Esophagus (tissue), 2 donors: ENCODE measurements around the gene MRAS. TPM values are rescaled to one million over a fixed set of nuclear protein-coding genes. Genes with fewer than 3 reads are reported as not detected.

ENCODE experiments used
- H3K27ac ChIP-seq, 2 donors: one replicate each; pipeline ENCODE4 v1.5.1; 2013; ENCODE audit warnings: low read depth in 2 of 2, mild to moderate bottlenecking in 2 of 2, inconsistent platforms in 1 of 2, low read length in 1 of 2, moderate library complexity in 1 of 2
- H3K27me3 ChIP-seq, 2 donors: one replicate each; pipeline ENCODE4 v1.6.1; 2013; ENCODE audit warnings: low read length in 2 of 2, control low read depth in 1 of 2, mild to moderate bottlenecking in 1 of 2; ENCODE audit not compliant: insufficient read depth in 2 of 2, control insufficient read depth in 1 of 2
- H3K36me3 ChIP-seq, 2 donors: one replicate each; pipeline ENCODE4 v1.6.1; 2013; ENCODE audit warnings: low read length in 1 of 2; ENCODE audit not compliant: control insufficient read depth in 2 of 2, insufficient read depth in 2 of 2
- H3K4me1 ChIP-seq, 2 donors: one replicate each; pipeline ENCODE4 v1.6.1; 2013; ENCODE audit warnings: low read length in 1 of 2; ENCODE audit not compliant: control insufficient read depth in 2 of 2, insufficient read depth in 2 of 2
- H3K4me3 ChIP-seq, 2 donors: one replicate each; pipeline ENCODE4 v1.5.1; 2013; ENCODE audit warnings: low read length in 2 of 2, mild to moderate bottlenecking in 2 of 2, low read depth in 1 of 2, moderate library complexity in 1 of 2
- H3K9me3 ChIP-seq, 2 donors: one replicate each; pipeline ENCODE4 v1.6.1; 2013; ENCODE audit warnings: mild to moderate bottlenecking in 2 of 2, low read depth in 1 of 2, low read length in 1 of 2, moderate library complexity in 1 of 2; ENCODE audit not compliant: control insufficient read depth in 2 of 2, insufficient read depth in 1 of 2
- WGBS, 2 donors: extraction: QIAGEN DNeasy Blood & Tissue Kit; methylation state at CpG; one replicate each; pipeline ENCODE4 v1.1.7; 2013; 5-methylcytosine and 5-hydroxymethylcytosine counted together
- polyA plus RNA-seq, 2 donors: library from polyadenylated mRNA; stranded (reverse); fragments of 200-250 nt; gene quantifications; one replicate each; pipeline ENCODE4 v1.2.3, GENCODE V29; 2013
- donor health status: healthy with polysubstance abuse.
- donor health status: Bipolar disorder and iron deficiency.

Gene MRAS
- polyA plus RNA-seq, 2 donors: 1.2 to 2.4 TPM

DNA sequence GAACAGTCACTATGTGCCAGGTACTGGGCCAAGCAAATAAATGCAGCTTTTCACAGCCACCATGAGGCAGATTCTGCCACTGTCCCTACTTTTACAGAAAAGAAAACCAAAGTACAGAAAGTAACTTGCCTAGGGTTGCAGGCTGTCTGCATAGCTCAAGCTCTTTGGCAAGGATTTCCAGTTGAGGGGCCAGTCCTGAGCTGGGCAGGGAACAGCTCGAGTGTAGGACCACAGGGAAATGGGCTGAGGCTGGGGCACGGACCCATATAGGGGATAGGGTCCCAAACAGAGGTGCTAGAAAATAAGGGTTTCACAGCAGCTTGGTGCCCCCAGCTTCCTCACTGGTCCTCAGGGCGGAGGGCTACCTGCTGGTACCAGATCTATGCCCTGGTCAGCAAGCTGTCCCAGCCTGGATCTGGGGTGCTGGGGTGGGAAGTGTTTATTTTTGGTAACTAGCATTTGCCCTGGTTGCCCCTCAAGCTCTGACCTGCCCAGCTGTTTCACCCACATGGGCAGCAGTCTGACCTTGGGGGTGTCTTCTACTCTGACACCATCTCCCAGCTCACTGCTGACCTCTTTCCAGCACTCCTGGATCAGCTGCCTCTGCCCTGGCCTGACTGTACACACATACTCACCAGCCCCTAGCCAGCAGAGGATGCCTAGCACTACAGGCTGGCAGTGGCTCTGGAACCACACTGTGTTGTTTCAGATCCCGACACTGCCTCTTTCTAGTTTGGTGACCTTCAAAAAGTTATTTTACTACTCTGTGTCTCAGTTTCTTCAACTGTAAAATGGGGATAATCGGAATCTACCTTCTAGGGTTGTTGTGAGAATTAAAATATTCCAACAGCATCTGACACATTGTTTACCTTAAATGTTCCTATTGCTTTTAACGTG is 16.2 kb downstream of the MRAS start:
- no peaks in the 10 kb centered on the region for H3K27me3 ChIP-seq
- 85 to 87% methylated on average over 6 of the region's 6 CpGs for WGBS, 2 donors
- no peak overlapping the region for H3K27ac ChIP-seq
- H3K4me1 ChIP-seq: peaks cover 2 to 3% of the 10 kb centered on the region in 2 donors
- H3K9me3 ChIP-seq: no peaks in the 10 kb centered on the region
- H3K4me3 ChIP-seq: no peak overlapping the region
- H3K36me3 ChIP-seq: no peaks in the 10 kb centered on the region

DNA sequence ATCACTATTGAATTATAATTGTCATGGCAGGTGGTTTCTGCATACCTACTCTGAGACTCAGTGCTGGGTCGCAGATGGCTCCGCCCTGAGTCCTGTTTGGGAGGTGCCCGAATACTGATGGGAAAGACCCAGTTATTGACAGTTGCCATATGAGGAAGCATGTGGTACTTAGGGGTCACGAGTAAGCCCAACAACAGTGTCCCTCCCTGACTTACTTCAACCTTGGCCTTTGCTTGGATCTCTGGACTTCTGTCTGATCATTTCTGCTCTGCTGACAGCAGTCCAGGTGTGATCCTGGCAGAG is 16.8 kb downstream of the MRAS start:
- Histone ChIP-seq H3K27me3 (no peaks in the 10 kb centered on the region), H3K4me3 (no peak overlapping the region), H3K36me3 (no peaks in the 10 kb centered on the region), H3K9me3 (no peaks in the 10 kb centered on the region), H3K27ac (no peak overlapping the region), H3K4me1 (peaks cover 2 to 3% of the 10 kb centered on the region in 2 donors)
- 94 to 96% methylated on average over 4 of the region's 4 CpGs for WGBS, 2 donors

DNA sequence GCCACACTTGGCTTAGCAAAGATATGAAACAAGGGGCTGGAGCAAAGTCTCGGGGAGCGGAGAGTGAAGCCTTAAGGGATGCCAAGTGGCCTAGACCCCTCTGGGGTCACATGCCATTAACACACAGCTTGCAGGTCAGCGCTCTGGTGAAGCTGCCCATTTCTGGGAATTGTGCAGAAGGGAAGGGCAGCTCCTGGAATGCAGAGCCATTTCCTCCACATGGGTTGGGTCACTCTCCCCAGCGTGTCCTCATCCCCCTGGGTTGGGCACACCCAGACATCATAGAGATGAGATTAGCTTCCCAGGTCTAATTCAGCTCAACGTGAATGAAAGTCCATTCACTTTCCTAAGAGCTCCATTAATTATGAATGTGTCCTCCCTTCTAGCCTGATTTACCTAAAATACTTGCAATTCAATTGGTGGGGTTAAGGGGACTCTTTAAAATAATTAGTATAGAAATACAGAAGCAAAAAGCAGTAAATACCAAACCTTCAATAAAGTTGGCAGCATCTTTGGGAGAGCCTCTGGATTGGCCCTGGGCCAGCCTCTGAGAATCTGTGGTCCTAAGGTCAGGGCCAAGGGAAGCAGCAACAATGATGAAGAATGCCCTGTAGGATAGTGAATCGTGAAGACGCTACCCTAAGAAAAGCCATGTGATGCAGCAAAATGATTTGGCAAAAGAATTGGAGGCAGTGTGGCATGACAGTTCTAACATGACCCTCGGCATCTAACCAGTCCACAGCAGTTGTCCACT is 17.8 kb downstream of the MRAS start:
- Histone ChIP-seq H3K27ac (no peak overlapping the region), H3K36me3 (no peaks in the 10 kb centered on the region), H3K9me3 (no peaks in the 10 kb centered on the region), H3K27me3 (no peaks in the 10 kb centered on the region), H3K4me1 (peaks cover 2 to 3% of the 10 kb centered on the region in 2 donors), H3K4me3 (no peak overlapping the region)
- 70 to 76% methylated on average over 8 of the region's 8 CpGs for WGBS, 2 donors

GRCh38 chr3:138367326-138367850 is 19.0 kb downstream of the MRAS start:
- no peak overlapping the region for H3K27ac ChIP-seq

DNA sequence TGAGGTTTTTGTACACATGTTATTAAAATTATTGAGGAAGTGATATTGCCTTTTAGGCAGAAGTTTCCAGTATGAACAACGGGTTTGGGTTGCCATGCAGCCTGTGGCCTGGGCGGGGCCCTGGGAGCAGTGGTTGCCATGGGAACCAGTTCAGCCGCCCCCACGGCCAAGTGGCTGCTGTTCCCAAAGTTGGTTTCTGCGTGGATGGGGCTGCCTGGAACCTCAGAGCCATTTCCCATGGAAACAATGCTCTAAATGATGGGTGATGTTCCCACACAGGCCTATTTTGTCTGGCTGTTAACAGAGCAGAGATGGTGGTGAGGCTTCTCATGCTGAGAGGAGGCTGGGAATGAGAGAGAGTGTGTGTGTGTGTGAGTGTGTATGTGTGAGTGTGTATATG is 19.5 kb downstream of the MRAS start:
- peaks cover 2 to 3% of the 10 kb centered on the region in 2 donors for H3K4me1 ChIP-seq
- 25 to 48% methylated on average over 5 of the region's 5 CpGs for WGBS, 2 donors
- H3K4me3 ChIP-seq: no peak overlapping the region
- H3K27me3 ChIP-seq: no peaks in the 10 kb centered on the region
- H3K27ac ChIP-seq: no peak overlapping the region
- no peaks in the 10 kb centered on the region for H3K9me3 ChIP-seq
- H3K36me3 ChIP-seq: no peaks in the 10 kb centered on the region

More at GRCh38 chr3:138367326-138367850, 19.0 kb downstream of the MRAS start:
- H3K4me3 ChIP-seq: no peak overlapping the region
- H3K36me3 ChIP-seq: no peaks in the 10 kb centered on the region
- H3K9me3 ChIP-seq: no peaks in the 10 kb centered on the region
- peaks cover 2 to 3% of the 10 kb centered on the region in 2 donors for H3K4me1 ChIP-seq
- no peaks in the 10 kb centered on the region for H3K27me3 ChIP-seq
- WGBS, 2 donors: 82 to 88% methylated on average over 7 of the region's 7 CpGs

GRCh38 chr3:138369151-138369900 is 20.9 kb downstream of the MRAS start:
- no peak overlapping the region for H3K27ac ChIP-seq
- 74 to 81% methylated on average over 8 of the region's 8 CpGs for WGBS, 2 donors

GRCh38 chr3:138370321-138370720 is 21.9 kb downstream of the MRAS start:
- Histone ChIP-seq H3K4me1 (no peaks in the 10 kb centered on the region), H3K27me3 (no peaks in the 10 kb centered on the region), H3K9me3 (no peaks in the 10 kb centered on the region), H3K36me3 (no peaks in the 10 kb centered on the region), H3K4me3 (no peak overlapping the region), H3K27ac (no peak overlapping the region)
- whole genome bisulfite sequencing, 2 donors: 85% methylated on average over 8 of the region's 8 CpGs

More at GRCh38 chr3:138369151-138369900, 20.9 kb downstream of the MRAS start:
- H3K4me1 ChIP-seq: no peaks in the 10 kb centered on the region
- H3K27me3 ChIP-seq: no peaks in the 10 kb centered on the region
- H3K36me3 ChIP-seq: no peaks in the 10 kb centered on the region
- no peak overlapping the region for H3K4me3 ChIP-seq
- H3K9me3 ChIP-seq: no peaks in the 10 kb centered on the region

- H3K9me3 ChIP-seq: no peaks in the 10 kb centered on the region
- no peaks in the 10 kb centered on the region for H3K36me3 ChIP-seq
- no peak overlapping the region for H3K4me3 ChIP-seq
- WGBS, 2 donors: 83 to 84% methylated on average over 9 of the region's 9 CpGs
- no peaks in the 10 kb centered on the region for H3K4me1 ChIP-seq
- no peak overlapping the region for H3K27ac ChIP-seq
- H3K27me3 ChIP-seq: no peaks in the 10 kb centered on the region
These were observed 22.9 kb downstream of the MRAS start for GRCh38 chr3:138371070-138371965.
